ENCODE results near the gene ADD3.

GRCh38 chr10:109963439-109963838 lies 44.3 kb upstream of the ADD3 start:
- TF ChIP-seq CTCF (IDR thresholded peaks at IDR 0.05; ENCODE audit: low read length) (no peak), EZH2 (IDR thresholded peaks at IDR 0.05; ENCODE audit: borderline replicate concordance, low read length) (no peak)
